ENCODE results near the gene CETN3. TPM values are rescaled to one million over a fixed set of nuclear protein-coding genes. Genes with fewer than 3 reads are reported as not detected.
"Not testable (repeated sequence)": the region's sequence is repeated elsewhere in the genome, so short reads cannot be mapped to it uniquely, and the experiment has no call there.

The CETN3 gene
- total RNA-seq, 1 donor from 2014 or later, result 11.0 TPM

GRCh38 chr5:90351101-90351500 is 58.5 kb downstream of the CETN3 start:
- Histone ChIP-seq H3K9me3 (no peaks in the 10 kb centered on the region), H3K4me1 (no peaks in the 10 kb centered on the region), H3K27me3 (no peaks in the 10 kb centered on the region), H3K36me3 (no peaks in the 10 kb centered on the region), H3K27ac (no peak overlapping the region), H3K4me3 (no peak overlapping the region)
- TF ChIP-seq POLR2A (IDR thresholded peaks at IDR 0.05) (no peak), CTCF (IDR thresholded peaks at IDR 0.05) (no peak), POLR2AphosphoS5 (IDR thresholded peaks at IDR 0.05; ENCODE audit: insufficient read depth in 1 of 2, low read depth in 1 of 2) (no peak)
- no peak for DNase-seq (ENCODE audit: extremely low spot score in 2 of 2)
- intact Hi-C loops (cut with DNase I), result no loop called here

GRCh38 chr5:90347462-90347861 is 62.1 kb downstream of the CETN3 start:
- Histone ChIP-seq H3K27me3 (no peaks in the 10 kb centered on the region), H3K9me3 (no peaks in the 10 kb centered on the region), H3K36me3 (no peaks in the 10 kb centered on the region), H3K4me3 (no peak overlapping the region), H3K4me1 (no peaks in the 10 kb centered on the region), H3K27ac (no peak overlapping the region)
- DNase-seq (ENCODE audit: extremely low spot score in 2 of 2), result no peak
- intact Hi-C loops (cut with DNase I), result no loop called here
- TF ChIP-seq POLR2AphosphoS5 (IDR thresholded peaks at IDR 0.05; ENCODE audit: insufficient read depth in 1 of 2, low read depth in 1 of 2) (no peak), POLR2A (IDR thresholded peaks at IDR 0.05) (no peak), CTCF (IDR thresholded peaks at IDR 0.05) (no peak)

GRCh38 chr5:90345684-90346083 is 63.9 kb downstream of the CETN3 start:
- Histone ChIP-seq H3K4me3 (no peak overlapping the region), H3K27ac (no peak overlapping the region), H3K36me3 (no peaks in the 10 kb centered on the region), H3K9me3 (no peaks in the 10 kb centered on the region), H3K4me1 (no peaks in the 10 kb centered on the region), H3K27me3 (no peaks in the 10 kb centered on the region)
- TF ChIP-seq CTCF (IDR thresholded peaks at IDR 0.05) (no peak), POLR2A (IDR thresholded peaks at IDR 0.05) (no peak), POLR2AphosphoS5 (IDR thresholded peaks at IDR 0.05; ENCODE audit: insufficient read depth in 1 of 2, low read depth in 1 of 2) (no peak)
- no peak for DNase-seq (ENCODE audit: extremely low spot score in 2 of 2)
- intact Hi-C loops (cut with DNase I), result no loop called here

GRCh38 chr5:90344689-90345088 is 64.9 kb downstream of the CETN3 start:
- Histone ChIP-seq H3K27me3 (no peaks in the 10 kb centered on the region), H3K36me3 (no peaks in the 10 kb centered on the region), H3K4me1 (no peaks in the 10 kb centered on the region), H3K27ac (no peak overlapping the region), H3K9me3 (no peaks in the 10 kb centered on the region), H3K4me3 (no peak overlapping the region)
- intact Hi-C loops (cut with DNase I), result no loop called here
- no peak for DNase-seq (ENCODE audit: extremely low spot score in 2 of 2)
- TF ChIP-seq POLR2A (IDR thresholded peaks at IDR 0.05) (no peak), CTCF (IDR thresholded peaks at IDR 0.05) (no peak), POLR2AphosphoS5 (IDR thresholded peaks at IDR 0.05; ENCODE audit: insufficient read depth in 1 of 2, low read depth in 1 of 2) (no peak)

GRCh38 chr5:90343731-90344130 is 65.8 kb downstream of the CETN3 start:
- H3K27me3 ChIP-seq; intact Hi-C loops (cut with DNase I); H3K4me3 ChIP-seq; DNase-seq (ENCODE audit: extremely low spot score in 2 of 2); H3K36me3 ChIP-seq; H3K4me1 ChIP-seq; H3K9me3 ChIP-seq; H3K27ac ChIP-seq: not testable (repeated sequence)

GRCh38 chr5:90342576-90342975 is 67.0 kb downstream of the CETN3 start:
- H3K9me3 ChIP-seq, result no peaks in the 10 kb centered on the region
- H3K27me3 ChIP-seq, result no peaks in the 10 kb centered on the region
- no peak overlapping the region for H3K27ac ChIP-seq
- no peak overlapping the region for H3K4me3 ChIP-seq
- DNase-seq (ENCODE audit: extremely low spot score in 2 of 2), result no peak
- intact Hi-C loops (cut with DNase I), result no loop called here
- no peaks in the 10 kb centered on the region for H3K4me1 ChIP-seq
- TF ChIP-seq POLR2A (IDR thresholded peaks at IDR 0.05) (no peak), CTCF (IDR thresholded peaks at IDR 0.05) (no peak), POLR2AphosphoS5 (IDR thresholded peaks at IDR 0.05; ENCODE audit: insufficient read depth in 1 of 2, low read depth in 1 of 2) (no peak)
- no peaks in the 10 kb centered on the region for H3K36me3 ChIP-seq
